Activated CD8-positive, alpha-beta memory T cell treated with anti-CD3 and anti-CD28 coated beads, Interleukin-2, amount 50 U/mL, for 48 hours (primary cell): ENCODE data around the gene CEACAM19.

Experiments used
- DNase-seq: peaks from one replicate; pipeline ENCODE4 v3.0.0-alpha.2; 2020

CEACAM19 gene

GRCh38 chr19:44723952-44724319, 52.7 kb downstream of the CEACAM19 start:
- DNase-seq = peak; percentile 90

GRCh38 chr19:44725251-44725650, 54.0 kb downstream of the CEACAM19 start:
- DNase-seq = no peak

GRCh38 chr19:44725684-44726083, 54.4 kb downstream of the CEACAM19 start:
- no peak for DNase-seq

GRCh38 chr19:44726465-44726864, 55.2 kb downstream of the CEACAM19 start:
- DNase-seq = no peak

GRCh38 chr19:44728178-44728577, 56.9 kb downstream of the CEACAM19 start:
- no peak for DNase-seq

GRCh38 chr19:44729516-44730033, 58.3 kb downstream of the CEACAM19 start:
- DNase-seq = no peak

GRCh38 chr19:44731081-44731480, 59.8 kb downstream of the CEACAM19 start:
- no peak for DNase-seq

- no peak for DNase-seq
These were observed 60.3 kb downstream of the CEACAM19 start for GRCh38 chr19:44731622-44732021.

GRCh38 chr19:44732235-44733014, 61.1 kb downstream of the CEACAM19 start:
- DNase-seq = no peak
